ENCODE measurements around the gene IDUA.
"Not testable (repeated sequence)": the region's sequence is repeated elsewhere in the genome, so short reads cannot be mapped to it uniquely, and the experiment has no call there.

Gene IDUA

GRCh38 chr4:1045193-1045594, 58.4 kb downstream of the IDUA start:
- TF ChIP-seq EZH2 (optimal IDR thresholded peaks at IDR 0.05; ENCODE audit: low read depth, low read length) (no peak), CTCF (IDR thresholded peaks at IDR 0.05; ENCODE audit: low read length) (no peak), EZH2phosphoT487 (IDR thresholded peaks at IDR 0.05; ENCODE audit: low read length) (no peak)
- Histone ChIP-seq H3F3A (ENCODE audit: insufficient read depth, low read length) (no peaks in the 10 kb centered on the region), H3K9me2 (replicated peaks; ENCODE audit: insufficient read depth, low read length) (no peaks in the 10 kb centered on the region), H3K36me3 (replicated peaks; ENCODE audit: insufficient read depth, low read length) (no peaks in the 10 kb centered on the region), H3K4me2 (ENCODE audit: low read depth, low read length) (no peak overlapping the region), H3K27ac (ENCODE audit: low read length) (no peak overlapping the region), H3K27me3 (replicated peaks; ENCODE audit: insufficient read depth, low read length) (no peaks in the 10 kb centered on the region), H3K4me3 (ENCODE audit: low read length) (no peak overlapping the region), H4K20me1 (ENCODE audit: insufficient read depth, low read length) (no peaks in the 10 kb centered on the region), H2AFZ (ENCODE audit: low read length) (no peak overlapping the region), H3K9me3 (replicated peaks; ENCODE audit: insufficient read depth, low read length) (no peaks in the 10 kb centered on the region), H3K79me2 (ENCODE audit: low read length) (no peaks in the 10 kb centered on the region), H3K4me1 (ENCODE audit: low read length) (no peaks in the 10 kb centered on the region), H3K9ac (ENCODE audit: low read length) (no peak overlapping the region)
- no peak for DNase-seq

GRCh38 chr4:1045595-1046201, 58.9 kb downstream of the IDUA start:
- Histone ChIP-seq H3K4me1 (ENCODE audit: low read length) (no peaks in the 10 kb centered on the region), H3K9me2 (replicated peaks; ENCODE audit: insufficient read depth, low read length) (no peaks in the 10 kb centered on the region), H3K9ac (ENCODE audit: low read length) (no peak overlapping the region), H4K20me1 (ENCODE audit: insufficient read depth, low read length) (no peaks in the 10 kb centered on the region), H3F3A (ENCODE audit: insufficient read depth, low read length) (no peaks in the 10 kb centered on the region), H3K79me2 (ENCODE audit: low read length) (no peaks in the 10 kb centered on the region), H2AFZ (ENCODE audit: low read length) (no peak overlapping the region), H3K9me3 (replicated peaks; ENCODE audit: insufficient read depth, low read length) (no peaks in the 10 kb centered on the region), H3K27me3 (replicated peaks; ENCODE audit: insufficient read depth, low read length) (no peaks in the 10 kb centered on the region), H3K4me3 (ENCODE audit: low read length) (no peak overlapping the region), H3K4me2 (ENCODE audit: low read depth, low read length) (no peak overlapping the region), H3K36me3 (replicated peaks; ENCODE audit: insufficient read depth, low read length) (no peaks in the 10 kb centered on the region), H3K27ac (ENCODE audit: low read length) (no peak overlapping the region)
- TF ChIP-seq EZH2phosphoT487 (IDR thresholded peaks at IDR 0.05; ENCODE audit: low read length) = no peak
- no peak for TF ChIP-seq CTCF (IDR thresholded peaks at IDR 0.05; ENCODE audit: low read length)
- TF ChIP-seq EZH2 (optimal IDR thresholded peaks at IDR 0.05; ENCODE audit: low read depth, low read length) = no peak
- DNase-seq = no peak

GRCh38 chr4:1046581-1047011, 59.8 kb downstream of the IDUA start:
- DNase-seq; H3K27me3 ChIP-seq (replicated peaks; ENCODE audit: insufficient read depth, low read length); H3K4me3 ChIP-seq (ENCODE audit: low read length); H3K36me3 ChIP-seq (replicated peaks; ENCODE audit: insufficient read depth, low read length); H3K4me2 ChIP-seq (ENCODE audit: low read depth, low read length); H4K20me1 ChIP-seq (ENCODE audit: insufficient read depth, low read length); H3K9ac ChIP-seq (ENCODE audit: low read length); H3K79me2 ChIP-seq (ENCODE audit: low read length); H3K4me1 ChIP-seq (ENCODE audit: low read length); H2AFZ ChIP-seq (ENCODE audit: low read length); H3F3A ChIP-seq (ENCODE audit: insufficient read depth, low read length); H3K9me3 ChIP-seq (replicated peaks; ENCODE audit: insufficient read depth, low read length); H3K9me2 ChIP-seq (replicated peaks; ENCODE audit: insufficient read depth, low read length); H3K27ac ChIP-seq (ENCODE audit: low read length): not testable (repeated sequence)

- no peaks in the 10 kb centered on the region for H3K27me3 ChIP-seq (replicated peaks; ENCODE audit: insufficient read depth, low read length)
- 0 out of 2 replicates have a peak overlapping the region, but pooled peaks have one; percentile 16 for H2AFZ ChIP-seq (ENCODE audit: low read length)
- no peaks in the 10 kb centered on the region for H3K36me3 ChIP-seq (replicated peaks; ENCODE audit: insufficient read depth, low read length)
- no peaks in the 10 kb centered on the region for H4K20me1 ChIP-seq (ENCODE audit: insufficient read depth, low read length)
- TF ChIP-seq EZH2phosphoT487 (IDR thresholded peaks at IDR 0.05; ENCODE audit: low read length) = no peak
- TF ChIP-seq EZH2 (optimal IDR thresholded peaks at IDR 0.05; ENCODE audit: low read depth, low read length) = no peak
- no peak for TF ChIP-seq CTCF (IDR thresholded peaks at IDR 0.05; ENCODE audit: low read length)
- no peak for DNase-seq
- no peaks in the 10 kb centered on the region for H3K4me1 ChIP-seq (ENCODE audit: low read length)
- H3K79me2 ChIP-seq (ENCODE audit: low read length) = no peaks in the 10 kb centered on the region
- H3K9ac ChIP-seq (ENCODE audit: low read length) = no peak overlapping the region
- H3K4me3 ChIP-seq (ENCODE audit: low read length) = peak overlapping the region; percentile 47
- H3F3A ChIP-seq (ENCODE audit: insufficient read depth, low read length) = no peaks in the 10 kb centered on the region
- H3K4me2 ChIP-seq (ENCODE audit: low read depth, low read length) = peak overlapping the region; percentile 52; the same call in 1 of the 2 replicates
- H3K9me2 ChIP-seq (replicated peaks; ENCODE audit: insufficient read depth, low read length) = no peaks in the 10 kb centered on the region
- no peaks in the 10 kb centered on the region for H3K9me3 ChIP-seq (replicated peaks; ENCODE audit: insufficient read depth, low read length)
- no peak overlapping the region for H3K27ac ChIP-seq (ENCODE audit: low read length)
These were observed 60.5 kb downstream of the IDUA start for GRCh38 chr4:1047106-1047975.
